GDM1 (cell line): ENCODE results near the gene LRRC8D.
"Not testable (repeated sequence)": the region's sequence is repeated elsewhere in the genome, so short reads cannot be mapped to it uniquely, and the experiment has no call there.

Experiments
- DNase-seq: peaks from one replicate; lab custom pipeline; 2025; lab: John Stamatoyannopoulos, UW

LRRC8D gene

DNA sequence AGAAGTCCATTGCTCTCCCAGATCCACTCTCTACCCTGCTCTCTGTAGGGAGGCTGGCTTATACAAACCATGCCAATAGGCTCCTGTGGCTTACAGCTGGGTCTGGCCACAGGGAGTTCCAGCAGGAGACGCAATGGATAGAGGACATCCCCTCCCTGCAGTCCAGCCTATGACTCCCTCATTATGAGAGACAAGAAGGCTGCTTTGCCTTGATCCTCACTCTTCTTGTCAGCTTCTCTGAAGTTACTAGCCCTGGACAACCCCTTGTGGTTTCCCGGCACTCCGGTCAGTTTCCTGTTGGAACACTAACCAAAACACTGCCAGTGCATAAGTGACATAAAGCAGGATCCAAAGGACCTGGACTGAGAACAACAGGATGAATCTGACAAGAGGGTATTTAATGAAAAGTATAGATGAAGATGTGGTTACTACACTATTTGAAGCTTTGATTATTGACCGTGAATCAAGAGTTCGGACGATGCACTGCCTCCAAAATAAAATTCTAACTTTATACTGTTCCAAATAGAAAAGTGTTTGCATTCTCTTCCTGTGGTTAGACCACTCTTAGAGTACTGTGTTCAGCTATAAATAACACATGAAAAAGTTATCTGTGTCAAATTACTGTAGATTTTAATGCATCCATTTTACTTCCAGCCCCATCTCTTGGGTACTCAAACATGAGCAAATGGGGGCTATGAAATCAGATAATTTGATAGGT lies 141.4 kb downstream of the LRRC8D start:
- no peak for DNase-seq

DNA sequence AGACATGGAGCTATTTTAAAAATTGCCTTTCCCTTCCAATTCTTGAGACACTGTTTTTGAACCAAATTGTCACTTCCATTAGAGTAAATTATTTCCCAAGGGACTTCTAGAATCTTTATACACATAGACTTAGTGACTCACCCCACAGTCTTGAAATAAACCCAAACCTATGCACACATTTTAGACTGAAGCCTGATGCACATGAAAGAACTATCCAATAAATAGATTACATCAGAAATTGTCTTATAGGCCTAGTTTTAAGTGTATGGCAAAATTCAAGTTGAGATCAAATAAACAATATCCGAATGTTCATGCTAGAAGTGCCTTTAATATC lies 141.9 kb downstream of the LRRC8D start:
- no peak for DNase-seq

DNA sequence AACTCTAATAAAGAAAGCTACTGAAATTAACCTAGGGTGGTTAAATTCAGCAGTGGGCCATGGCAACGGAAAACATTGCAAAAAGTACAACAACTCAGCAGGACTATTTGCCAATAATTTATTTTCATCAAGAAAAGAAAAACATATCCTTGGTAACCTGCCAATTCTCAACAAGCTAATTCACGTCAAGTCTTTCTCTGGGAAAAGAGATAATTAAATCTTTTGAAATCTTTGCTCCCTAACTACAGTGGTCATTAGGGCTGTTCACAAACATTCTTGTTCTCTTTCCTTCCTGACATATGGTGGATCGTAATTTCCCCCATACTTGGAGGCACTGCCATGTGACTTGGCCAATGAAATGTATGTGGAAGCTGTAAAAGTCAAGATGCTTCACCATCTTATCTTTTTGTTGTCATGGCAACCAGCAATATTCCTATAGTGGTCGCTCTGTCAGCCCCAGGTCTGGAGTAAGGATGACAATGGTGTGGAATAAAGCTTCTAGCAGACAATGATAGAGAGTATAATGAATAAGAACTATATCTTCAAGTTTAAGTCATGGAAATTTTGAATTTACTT lies 144.4 kb downstream of the LRRC8D start:
- DNase-seq = no peak

DNA sequence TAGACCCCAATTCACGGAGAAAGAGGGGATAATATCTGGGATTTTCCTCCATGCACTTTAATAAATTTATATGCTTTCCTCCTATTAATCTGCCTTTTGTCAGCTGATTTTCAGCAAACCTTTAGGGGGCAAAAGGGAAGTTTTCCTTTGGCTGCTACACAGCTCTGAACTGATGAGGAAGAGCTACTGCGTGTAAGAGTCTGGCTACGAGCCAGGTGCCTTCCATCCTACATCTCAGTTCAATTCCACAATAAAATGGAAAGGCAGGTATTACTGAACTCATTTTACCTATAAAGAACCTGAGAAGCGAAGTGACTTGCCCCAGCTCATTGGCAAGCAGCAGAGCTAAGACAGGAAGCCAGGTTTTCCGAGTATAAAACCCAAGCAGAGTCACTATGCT lies 145.8 kb downstream of the LRRC8D start:
- DNase-seq = no peak

DNA sequence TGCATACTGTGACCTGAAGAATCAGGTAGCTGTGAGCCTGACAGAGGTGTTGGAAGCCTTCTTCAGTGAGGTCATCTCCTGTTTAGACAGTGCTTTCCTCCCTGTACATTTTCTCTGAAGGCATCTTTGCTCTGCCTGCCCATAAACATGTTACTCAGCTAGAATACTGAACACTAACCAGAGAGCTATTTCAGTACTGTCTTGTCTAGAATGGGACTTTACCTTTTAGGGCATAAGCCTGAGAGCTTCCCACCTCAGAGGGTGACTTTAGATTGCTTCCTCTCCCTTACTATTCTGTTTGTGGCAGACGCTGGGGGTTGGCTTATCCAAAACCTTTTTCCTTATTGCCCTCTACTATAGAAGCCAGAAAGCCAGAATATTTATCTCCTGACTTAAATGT lies 150.8 kb downstream of the LRRC8D start:
- no peak for DNase-seq

DNA sequence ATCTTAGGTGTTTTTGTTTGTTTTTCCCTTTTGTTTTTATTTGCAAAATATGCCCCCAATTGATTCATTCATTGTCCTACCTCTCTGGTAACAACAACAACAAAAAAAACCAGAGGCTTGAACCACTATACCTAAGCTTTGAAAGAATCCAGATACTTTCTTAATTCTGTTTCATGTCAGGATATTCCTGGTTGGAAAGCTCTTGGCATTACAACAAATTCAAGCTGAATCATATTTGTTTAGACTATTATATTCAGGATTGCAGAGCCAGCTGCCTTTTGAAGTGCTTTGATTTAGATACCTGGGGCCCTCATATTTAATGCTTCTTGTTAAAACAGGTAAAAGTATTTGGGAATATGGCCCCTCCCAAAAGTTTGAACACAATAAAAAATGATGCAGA lies 151.2 kb downstream of the LRRC8D start:
- DNase-seq = no peak

DNA sequence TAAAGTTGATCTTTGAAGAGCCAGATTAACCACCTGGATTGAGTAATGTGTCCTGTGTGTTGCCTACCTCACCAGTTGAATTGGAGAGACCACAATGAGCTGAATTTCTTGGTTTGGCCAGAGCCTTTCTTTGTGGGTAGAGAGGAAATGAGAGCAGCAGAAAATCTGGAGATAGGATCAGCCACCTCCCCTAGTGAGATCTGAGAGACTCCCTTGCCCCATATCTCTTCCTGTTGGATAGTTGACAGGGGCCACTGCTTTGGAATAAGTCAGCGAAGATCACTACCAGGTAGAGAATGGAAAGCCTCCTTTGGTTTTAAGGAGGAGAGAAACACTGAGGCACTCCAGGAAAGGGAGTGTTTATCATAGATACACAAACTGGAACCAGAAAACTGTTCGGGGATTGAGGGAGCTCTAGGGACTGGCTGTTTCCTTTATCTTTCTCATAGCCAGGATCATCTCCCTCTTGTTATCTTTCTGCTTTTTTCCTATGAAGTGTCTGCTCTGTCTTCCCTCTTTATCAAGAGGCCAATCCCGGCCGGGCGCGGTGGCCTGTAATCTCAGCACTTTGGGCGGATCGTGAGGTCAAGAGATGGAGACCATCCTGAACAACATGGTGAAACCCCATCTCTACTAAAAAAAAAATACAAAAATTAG lies 152.8 kb downstream of the LRRC8D start:
- peak; percentile 22 for DNase-seq

DNA sequence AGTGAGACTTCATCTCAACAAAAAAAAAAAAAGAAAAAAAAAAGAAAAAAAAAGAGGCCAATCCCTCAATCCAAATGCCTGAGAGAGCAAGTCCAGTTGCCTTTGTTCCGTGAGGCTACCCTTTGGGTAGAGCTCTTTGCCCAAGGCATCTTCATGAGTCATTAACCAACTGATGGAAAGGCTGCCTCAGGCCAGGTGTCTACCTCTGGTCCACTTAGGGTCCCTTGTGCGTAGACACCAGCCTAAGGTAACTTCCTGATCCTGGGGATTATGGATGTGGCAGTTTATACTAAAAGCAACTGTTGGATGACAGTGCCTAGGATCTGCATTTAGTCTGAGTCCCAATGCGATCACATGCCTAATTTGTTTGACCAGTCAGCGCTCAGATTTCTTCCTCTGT lies 153.4 kb downstream of the LRRC8D start:
- DNase-seq = no peak

DNA sequence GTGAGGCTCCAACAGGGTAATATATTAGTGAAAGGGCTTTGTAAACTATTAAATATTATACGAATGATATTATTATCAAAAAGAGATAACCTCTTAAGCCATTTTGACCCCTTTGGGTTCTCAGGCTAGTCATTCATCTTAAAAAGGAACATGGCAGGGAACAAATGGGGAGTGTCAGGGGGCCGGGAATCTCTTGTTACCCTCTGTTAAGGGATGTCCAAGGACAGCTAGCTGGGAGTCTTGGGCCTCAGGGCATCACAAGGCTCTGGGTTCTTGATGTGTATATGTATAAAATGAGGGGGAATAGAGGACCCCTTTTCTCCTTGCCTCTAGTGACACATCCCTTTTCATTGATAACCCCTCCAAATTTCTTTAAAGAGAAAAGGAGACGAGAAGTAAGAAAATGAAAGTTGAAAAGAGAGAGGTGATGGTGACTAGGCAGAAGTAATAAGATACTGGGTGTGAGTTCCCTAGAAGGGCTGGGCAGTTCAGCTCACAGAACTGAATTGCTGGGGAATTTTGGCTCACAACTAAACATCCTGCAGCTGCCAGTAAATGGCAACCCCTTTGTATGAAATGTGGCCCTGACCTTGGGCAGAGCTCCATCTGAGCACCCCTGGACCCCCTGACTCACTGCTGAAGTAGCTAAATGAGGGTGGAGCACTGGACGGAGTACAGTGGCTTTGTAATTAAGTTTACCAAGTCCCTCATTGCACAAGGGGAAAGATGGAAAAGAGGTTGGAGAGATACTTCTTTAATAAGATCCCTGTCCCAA lies 154.1 kb downstream of the LRRC8D start:
- DNase-seq = no peak

DNA sequence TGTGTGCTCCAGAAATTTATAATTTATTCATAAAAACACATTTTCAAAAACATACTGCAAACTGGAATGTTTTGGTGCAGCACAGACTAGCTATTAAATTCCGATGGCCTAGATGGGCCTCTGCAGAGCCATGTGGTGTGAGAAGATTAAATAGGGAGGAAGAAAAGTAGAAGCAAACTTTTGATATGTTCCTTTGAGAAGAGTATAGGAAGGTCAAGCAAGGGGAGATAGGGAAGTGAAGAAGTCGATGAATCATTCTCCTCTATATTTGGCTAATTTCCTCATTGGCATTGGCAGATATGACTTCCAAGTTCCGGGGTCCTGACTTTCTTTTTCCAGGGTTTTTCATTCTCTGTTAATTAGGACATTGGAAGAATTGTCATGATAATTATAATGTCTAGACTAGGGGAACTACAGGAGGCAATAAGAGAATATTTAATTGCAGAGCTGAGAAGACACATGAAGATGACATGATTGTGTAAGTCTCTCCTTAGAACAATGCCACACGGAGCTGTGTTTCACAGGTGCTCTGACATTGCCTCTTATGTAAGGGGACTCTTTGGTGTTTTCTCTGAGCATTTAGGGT lies 154.8 kb downstream of the LRRC8D start:
- DNase-seq = no peak

DNA sequence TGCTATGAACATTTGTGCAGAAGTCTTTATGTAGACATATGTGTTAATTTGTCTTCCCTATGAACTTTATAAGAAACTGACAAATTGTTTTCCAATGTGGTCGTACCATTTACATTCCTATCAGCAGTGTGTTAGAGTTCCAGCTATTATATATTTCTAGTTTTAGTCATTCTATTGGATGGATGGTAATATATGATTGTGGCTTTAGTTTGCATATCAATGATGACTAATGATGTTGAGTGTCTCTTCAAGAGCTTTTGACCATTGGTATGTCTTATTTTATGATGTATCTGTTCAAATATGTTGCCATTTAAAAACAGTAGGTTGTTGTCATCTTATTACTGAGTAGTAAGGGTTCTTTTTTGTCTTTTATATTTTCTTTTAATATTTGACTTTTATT lies 157.9 kb downstream of the LRRC8D start:
- no peak for DNase-seq

DNA sequence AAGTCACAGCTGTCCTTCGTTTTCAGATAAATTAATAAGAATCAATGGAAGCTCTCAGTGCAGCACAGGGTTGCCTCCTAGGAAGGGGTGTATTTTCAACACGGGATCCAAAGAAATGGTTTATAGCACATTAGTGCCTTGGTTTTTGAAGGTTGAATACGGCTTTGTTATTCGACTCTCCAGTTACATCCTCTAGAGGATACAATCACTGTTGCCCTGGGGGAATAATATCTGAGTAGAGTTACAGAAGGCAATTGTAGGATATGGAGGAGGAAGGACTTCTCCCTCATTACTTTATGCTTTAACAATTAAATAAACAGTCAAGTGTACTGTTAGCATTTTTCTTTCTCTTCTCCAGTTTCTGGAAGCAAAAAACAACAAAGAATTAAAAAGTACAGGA lies 159.8 kb downstream of the LRRC8D start:
- no peak for DNase-seq

DNA sequence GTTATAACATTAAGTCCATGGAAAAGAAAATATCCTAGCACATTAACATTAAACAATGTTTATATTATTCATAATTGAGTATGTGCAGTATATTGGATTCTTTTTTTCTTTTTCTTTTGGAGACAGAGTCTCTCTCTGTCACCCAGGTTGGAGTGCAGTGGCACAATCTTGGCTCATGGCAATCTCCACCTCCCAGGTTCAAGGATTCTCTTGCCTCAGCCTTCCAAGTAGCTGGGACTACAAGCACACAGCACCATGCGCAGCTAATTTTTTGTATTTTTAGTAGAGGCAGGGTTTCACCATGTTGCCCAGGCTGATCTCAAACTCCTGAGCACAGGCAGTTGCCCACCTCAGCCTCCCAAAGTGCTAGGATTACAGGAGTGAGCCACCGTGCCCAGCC lies 162.0 kb downstream of the LRRC8D start:
- DNase-seq = not testable (repeated sequence)

DNA sequence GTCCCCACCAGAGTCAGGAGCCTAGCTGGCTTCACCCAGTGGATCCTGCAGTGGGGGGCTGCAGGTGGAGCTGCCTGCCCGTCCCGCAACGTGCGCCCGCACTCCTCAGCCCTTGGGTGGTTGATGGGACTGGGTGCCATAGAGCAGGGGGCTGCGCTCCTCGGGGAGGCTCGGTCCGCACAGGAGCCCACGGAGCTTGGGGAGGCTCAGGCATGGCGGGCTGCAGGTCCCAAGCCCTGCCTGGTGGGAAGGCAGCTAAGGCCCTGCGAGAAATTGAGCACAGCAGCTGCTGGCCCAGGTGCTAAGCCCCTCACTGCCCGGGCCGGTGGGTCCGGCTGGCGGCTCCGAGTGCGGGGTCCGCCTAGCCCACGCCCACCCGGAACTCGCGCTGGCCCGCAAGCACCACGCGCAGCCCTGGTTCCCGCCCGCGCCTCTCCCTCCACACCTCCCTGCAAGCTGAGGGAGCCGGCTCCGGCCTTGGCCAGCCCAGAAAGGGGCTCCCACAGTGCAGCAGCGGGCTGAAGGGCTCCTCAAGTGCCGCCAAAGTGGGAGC lies 163.8 kb downstream of the LRRC8D start:
- not testable (repeated sequence) for DNase-seq

DNA sequence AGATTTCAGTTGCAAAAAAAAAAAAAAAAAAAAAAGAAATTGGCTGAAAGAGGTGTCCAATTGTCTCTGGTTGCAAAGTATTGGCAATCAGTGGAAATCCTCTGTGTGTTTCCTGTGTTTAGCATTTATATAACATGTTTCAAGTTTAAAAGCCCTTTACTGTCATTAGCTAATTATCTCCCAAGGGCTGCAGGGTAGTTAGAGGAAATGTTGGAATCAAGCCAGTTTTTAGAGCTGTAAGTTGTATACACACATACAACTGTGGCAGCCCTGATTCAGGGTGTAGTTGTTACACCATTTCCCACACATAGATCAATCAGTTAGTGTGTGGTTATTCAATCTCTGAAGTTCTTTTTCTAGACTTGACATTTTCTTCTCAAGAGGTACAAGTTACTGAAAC lies 165.2 kb downstream of the LRRC8D start:
- DNase-seq = no peak
